ENCODE data around the gene FCHSD2.

FCHSD2 gene

DNA sequence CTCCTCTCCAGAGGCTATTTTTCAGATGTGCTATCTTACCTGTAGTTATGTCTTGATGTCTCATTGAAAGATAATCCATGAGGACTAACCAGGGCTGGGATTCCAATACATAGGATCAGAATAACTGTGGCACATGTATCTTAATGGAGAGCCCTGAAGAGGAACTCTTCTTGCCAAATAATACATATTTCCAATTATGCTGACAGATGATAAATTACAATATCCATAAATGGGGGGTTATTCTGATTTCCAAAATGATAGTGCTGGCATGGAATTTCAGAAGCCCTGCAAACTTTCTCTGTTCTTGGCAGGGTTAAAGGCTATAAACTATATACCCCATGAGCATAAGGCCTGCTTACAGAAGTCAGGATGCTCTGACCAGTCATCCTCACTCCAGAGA is 173.7 kb downstream of the FCHSD2 start:
- no peak for DNase-seq

DNA sequence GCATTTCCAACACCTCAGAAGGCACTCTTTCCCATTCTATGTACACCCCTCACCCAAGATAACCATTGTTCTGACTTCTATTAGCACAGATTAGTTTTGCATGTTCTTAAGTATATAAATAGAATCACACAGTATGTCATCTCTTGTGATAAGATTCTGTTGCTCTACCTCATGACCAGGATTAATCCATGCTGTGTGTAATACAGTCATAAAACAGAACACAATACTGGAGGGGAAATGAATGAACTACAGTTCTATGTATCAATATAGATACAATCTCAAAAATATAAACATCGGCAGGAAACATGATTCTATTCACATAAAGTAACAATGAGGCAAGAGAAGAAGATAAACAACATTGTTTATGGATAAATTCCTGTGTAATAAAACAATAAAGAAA is 176.4 kb downstream of the FCHSD2 start:
- no peak for DNase-seq

DNA sequence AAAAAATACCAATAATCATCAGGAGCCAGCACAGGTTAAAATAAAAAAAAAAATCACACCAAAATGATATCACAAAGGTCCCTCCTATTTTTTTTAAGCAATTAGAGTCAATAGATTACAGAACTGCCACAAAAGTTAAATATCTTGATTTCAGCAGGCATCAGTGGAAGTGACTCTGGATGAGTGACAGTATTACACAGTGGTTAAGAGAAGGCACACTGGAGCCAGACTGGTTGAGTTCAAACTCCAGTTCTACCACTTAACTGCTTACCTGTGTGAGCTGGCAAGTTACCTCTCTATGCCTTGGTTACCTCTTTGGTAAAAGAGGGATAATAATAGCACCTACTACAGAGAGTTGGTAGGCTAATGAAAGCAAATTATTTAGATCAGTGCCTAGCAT is 179.4 kb downstream of the FCHSD2 start:
- DNase-seq: no peak

DNA sequence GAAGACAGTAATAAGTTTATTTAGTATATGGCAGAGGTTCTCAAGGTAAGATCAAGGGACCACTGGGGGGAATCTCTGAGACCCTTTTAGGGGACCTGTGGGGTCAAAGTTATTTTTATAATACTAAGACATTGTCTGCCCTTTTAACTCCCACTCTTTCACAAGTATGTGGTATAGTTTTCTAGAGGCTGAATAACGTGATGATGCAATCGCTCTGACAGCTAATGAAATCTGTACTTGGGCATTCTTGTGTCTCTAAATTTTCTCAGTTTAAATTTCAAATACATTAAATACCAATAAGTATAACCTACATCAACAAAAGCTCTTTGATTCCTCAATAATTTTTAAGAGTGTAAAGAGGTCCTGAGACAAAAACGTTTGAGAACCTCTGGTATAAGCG is 180.0 kb downstream of the FCHSD2 start:
- peak in 3 of 4 experiments; percentile 22 to 73 (median 64) for DNase-seq

DNA sequence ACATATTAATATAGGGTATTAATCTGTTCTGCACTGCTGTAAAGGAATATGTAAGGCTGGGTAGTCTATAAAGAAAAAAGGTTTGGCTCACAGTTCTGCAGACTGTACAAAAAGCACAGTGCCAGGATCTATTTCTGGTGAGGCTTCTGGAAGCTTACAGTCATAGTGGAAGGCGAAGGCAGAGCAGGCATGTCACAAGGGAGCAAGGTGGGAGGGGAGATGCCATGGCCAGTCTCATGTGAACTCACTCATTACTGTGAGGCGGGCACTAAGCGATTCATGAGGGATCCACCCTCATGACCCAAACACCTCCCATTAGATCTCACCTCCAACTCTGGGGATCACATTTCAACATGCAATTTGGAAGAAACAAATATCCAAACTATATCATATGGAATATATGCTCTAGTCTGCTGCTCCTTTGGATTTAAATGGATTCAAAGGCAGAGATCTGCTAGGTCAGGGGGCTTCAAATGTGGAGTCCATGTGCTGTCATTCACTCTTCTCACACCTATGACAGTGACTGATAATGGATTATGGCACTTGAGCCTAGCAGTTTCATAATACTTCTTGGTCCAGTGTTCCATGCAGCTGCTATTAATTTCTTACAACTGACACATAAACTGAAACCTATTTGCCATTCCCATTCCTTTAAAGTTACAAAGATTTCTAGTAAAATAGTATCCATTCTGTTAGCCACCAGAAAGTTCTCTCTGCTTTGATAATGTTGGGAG is 182.0 kb downstream of the FCHSD2 start:
- DNase-seq: peak in 2 of 4 experiments; percentile 15 to 24

DNA sequence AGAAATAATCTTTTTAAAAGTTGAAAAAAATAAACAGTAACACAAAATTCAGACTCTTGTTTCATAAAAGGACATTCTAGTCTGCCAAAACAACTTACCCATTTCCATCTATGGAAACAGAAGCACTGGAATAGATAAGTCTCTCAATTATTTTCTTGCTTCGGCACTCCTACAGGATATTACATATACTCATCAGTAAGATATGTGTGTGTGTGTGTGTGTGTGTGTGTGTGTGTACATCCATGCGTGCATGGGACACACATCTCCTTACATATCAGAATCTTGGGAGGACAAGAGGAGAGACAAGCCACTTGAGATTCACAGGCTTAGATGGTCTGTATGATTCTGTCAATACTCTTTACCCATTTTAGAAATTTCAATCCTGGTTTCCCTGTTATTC is 183.3 kb downstream of the FCHSD2 start:
- DNase-seq: no peak

DNA sequence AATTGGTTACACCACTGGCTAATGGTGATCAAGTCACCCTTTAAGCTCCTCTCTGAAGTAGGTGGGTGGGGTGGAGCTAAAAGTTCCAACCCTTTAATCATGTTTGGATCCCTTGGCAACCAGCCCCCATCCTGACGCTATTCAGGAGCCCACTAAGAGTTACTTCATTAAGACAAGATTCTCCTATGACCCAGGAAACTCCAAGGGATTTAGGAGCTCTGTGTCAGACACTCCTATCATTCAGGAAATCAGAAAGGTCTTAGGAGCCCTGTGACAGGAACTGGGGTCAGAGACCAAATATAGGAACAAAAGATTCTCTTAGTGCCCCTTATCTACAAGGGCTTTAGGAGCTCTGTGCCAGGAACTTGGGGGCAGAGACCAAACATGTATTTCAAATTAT is 186.7 kb downstream of the FCHSD2 start:
- no peak for DNase-seq

DNA sequence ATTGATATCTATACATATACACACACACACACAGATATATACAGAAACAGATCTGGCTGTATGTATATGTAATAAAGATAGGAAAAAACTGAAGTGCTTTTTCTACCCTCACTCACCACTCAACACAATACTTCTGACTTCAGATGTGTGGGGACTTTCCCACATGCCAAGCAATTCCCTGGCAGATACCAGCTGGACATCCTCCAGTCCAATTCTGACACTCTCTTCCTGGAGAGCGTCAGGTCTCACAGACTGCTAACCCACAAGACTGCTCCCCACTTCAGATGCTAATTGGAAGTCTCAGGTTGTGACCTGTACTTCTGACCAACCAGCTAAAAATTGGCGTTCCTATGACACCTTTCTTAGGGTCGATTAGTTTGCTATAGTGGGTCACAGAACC is 187.3 kb downstream of the FCHSD2 start:
- no peak for DNase-seq

DNA sequence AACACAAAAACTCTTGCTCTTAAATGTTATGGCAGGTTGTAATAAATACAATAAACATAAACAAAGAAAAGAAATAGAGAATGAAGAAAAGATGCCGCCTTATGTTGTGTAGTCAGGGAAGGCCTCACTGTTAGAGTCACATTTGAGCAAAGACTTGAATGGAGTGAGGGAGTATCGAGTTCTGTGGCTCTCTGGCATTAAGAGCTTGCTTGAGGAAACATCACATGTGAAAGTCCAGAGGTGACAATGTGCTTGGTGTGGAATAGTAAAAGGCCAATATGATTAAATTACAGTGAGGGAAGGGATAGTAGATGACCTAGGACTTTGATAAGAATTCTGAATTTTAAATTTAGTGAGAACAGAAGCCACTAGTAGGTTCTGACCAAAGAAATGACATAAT is 188.5 kb downstream of the FCHSD2 start:
- no peak for DNase-seq

DNA sequence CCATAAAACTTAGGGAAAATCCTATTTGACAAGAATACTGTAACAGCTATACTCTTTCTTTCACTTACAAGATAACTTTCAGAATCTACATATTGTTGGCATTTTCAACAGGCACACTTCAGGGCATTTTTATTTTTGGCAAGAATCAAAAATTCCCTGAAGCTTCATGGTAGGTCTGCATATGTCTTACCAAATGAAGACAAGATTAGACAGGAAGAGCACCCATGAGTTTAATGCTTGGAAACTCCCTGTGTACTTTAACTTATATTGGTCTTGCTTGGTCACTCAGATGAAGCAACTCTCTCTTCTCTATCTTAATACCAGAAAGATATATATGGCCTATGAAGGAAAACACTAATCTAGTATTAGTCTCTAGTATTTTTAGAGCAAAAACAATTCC is 190.2 kb downstream of the FCHSD2 start:
- peak in 2 of 4 experiments; percentile 44 to 54 for DNase-seq

DNA sequence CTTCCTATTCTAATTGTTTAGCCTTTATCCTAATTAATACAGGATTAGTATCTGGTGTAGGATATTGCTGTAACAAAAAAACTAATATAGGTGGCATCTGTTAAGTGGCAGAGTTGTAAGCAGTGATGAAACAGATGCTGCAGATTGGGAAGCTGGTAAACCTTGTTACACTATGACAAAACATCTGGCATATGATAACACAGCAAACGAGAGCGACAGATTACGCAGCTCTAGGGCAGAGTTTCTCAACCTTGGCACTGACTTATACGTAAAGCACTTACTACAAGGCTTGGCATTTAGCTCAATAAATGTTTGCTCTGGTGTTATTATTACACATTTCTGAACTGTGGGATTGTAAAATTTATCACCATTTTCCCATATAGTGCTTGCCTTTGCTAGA is 190.9 kb downstream of the FCHSD2 start:
- DNase-seq: peak; percentile 61 to 83 (median 68)

DNA sequence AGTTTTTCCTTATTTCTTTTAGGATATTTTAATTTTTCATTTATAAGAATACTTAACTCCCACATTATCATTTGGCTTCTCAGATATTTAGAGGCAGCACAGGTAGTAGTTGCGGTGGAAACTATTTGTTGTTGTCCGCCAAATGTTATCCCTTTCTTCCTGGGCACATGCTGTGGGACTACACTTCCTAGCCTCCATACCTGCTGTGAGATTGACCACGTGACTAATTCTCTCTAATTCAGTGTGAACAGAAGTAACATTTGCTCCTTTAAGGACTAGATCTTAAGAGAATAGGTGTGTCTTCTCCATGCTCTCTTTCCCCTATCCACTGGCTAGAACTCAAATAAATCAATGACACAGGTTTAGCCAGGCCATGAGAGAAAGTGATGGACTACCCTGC is 191.4 kb downstream of the FCHSD2 start:
- DNase-seq: no peak

DNA sequence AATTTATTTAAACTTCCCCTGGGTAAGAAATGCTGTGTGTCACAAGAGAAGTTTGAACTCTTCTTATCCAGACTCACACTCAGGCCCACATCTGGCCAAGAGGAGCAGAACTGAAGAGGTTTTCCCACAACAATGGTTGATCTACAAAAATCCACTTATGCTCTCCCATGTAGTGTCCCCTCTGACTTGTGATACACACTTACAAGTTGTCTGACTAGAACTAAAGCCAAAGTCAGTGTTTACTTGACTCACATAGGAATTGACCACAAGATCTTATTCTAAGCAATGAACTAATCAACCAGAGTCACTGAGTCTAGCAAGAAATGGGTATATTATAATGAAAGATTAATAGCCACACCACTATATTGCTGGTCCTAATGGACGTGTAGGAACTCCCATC is 194.9 kb downstream of the FCHSD2 start:
- DNase-seq: no peak

DNA sequence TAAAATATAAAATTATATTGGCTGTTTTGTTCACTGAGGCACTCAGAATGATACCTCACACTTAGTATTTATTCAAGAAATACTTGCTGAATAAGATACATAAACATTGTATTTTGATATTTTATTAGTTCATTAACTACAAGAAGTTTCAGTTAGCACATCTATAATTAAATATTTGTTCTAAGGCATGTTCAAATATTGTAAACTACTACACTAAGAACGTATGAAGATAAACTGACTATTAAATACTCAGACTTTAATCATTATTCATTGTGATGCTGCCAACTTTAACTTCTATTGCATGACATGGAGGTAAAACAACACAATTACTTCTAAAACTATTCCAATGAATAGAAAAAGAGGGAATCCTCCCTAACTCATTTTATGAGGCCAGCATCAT is 198.5 kb downstream of the FCHSD2 start:
- no peak for DNase-seq

DNA sequence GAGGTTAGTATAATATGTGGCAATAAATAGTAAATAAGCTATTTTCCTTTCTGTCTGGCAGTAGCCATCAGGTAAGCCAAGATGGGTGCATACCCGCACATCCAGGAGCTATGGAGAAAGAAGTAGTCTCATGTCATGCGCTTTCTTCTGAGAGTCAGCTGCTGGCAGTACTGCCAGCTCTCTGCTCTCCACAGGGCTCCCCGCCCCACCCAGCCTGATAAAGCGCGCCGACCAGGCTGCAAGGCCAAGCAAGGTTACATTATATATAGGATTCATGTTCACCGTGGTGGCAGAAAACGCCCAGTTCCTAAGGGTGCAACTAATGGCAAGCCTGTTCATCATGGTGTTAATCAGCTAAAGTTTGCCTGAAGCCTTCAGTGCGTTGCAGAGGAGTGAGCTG is 201.7 kb downstream of the FCHSD2 start:
- no peak for DNase-seq

DNA sequence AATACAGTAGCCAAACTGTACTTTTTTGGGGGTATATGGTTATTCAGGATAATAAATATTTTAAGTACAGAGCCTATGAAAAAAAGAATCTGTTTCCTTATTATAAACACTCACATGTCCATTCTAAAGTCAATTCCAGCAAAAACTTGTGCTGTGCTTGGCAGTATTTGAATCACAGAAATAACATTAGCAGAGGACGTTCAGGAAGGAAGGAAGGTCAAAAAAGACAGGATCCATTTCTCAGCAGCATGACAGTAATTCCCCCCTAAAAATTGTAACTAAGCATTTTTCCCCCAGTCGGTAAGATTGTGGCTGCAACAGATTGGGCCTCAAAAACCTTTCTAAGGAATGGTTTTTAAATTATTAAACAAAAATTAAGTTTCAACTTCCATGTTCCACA is 203.1 kb downstream of the FCHSD2 start:
- no peak for DNase-seq

DNA sequence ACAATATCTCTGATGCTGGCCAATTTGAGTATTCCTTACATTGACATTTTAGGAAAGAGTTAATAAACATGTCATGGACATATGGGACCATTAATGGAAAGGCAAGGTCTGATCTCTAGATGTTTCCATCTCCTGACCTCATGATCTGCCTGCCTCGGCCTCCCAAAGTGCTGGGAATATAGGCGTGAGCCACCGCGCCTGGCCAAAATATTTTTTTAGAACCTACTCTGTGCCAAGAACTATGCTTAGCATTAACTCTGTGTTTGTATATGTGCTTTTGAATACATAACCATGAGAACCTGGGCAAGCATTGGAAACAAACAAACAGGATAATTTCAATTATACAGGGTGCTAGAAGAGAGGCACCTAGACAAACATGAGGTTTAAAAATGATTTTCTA is 204.7 kb downstream of the FCHSD2 start:
- no peak for DNase-seq

DNA sequence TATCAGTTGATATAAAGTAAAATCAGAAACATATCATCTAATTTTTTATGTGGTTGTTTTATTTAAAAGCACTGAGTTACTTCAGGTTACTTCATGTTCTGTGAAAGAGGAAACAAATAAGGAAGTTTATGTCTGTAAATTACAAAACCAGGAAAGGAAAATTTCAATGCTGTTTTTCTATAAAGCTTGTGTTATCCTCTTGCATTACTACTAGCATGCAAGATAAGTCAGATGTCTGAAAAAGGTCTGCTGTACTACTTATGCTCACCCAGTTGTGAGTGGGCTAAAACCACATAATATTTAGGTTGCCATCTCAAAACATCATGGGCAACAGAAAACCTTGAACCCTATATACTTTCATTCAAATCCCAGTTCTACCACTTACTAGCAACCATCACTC is 206.4 kb downstream of the FCHSD2 start:
- DNase-seq: peak; percentile 16 to 81 (median 56)

DNA sequence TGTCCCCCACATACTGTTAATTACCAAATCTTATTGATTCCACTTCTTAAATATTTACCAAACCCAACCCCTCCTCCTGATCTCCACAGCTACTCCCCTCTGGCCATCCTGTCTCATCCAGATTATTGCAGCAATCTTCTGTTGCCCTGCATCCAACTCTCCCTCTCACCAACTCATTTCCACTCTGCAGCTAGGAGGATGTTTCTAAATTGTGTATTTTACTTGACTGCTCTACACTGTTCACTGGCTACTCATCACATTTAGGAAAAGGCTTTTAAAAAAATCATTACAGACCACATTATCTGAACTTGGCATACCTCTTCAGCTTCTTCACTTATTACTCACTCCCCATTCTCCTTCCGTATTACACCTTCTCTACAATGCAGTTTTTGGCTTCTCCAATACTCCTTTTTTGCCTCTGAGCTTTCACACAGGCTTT is 210.0 kb downstream of the FCHSD2 start:
- DNase-seq: no peak

DNA sequence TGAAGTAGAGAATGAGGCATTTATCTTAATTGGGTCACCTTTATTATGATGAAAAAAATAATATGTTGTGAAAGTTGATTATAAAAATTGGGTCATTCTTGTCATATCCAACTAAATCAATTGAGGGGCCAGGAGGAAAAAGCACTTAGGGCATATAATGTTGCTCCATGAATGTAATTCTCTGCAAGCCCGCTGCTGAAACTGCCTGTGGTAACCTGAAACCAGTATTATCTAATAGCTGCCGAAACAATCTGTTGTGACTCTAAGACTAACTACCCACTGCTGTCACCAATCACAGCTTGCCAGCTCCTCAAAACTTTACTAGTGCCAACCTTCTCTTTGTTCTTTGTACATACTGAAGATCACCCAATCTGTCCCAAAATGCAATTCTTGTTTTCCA is 212.1 kb downstream of the FCHSD2 start:
- no peak for DNase-seq

DNA sequence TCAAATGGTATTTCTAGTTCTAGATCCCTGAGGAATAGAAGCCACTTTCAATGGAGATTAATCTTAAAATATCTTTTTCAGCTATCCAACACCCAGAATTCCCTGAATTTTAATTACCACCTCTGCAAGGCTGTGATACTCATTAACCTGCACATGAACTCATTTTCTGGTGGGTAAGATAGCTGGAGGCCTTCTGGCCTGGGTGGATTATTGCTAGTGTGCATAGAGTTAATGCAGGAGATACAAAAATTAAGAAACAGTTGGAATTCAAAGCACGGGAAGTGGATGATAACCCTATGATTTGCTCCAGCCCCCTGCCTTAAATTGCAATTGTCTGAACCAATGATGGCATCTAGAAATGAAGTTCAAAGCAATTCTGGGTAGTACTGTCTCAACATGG is 212.9 kb downstream of the FCHSD2 start:
- DNase-seq: no peak

DNA sequence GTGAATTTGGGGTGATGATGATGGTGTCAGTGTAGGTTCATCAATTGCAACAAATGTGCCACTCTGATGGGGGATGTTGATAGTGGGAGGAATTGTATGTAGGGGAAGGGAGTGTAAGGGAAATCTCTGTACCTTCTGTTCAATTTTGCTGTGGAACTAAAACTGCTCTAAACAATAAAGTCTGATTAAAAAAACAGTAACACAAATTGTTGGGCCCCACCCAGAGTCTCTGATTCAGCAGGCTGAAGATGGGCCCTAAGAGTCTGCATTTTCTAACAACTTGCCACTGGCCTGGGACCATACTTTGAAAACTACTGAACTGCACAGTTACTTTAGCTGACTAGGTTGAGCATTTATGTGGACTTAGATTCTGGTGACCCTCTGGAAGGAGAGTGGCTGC is 214.7 kb downstream of the FCHSD2 start:
- DNase-seq: no peak

DNA sequence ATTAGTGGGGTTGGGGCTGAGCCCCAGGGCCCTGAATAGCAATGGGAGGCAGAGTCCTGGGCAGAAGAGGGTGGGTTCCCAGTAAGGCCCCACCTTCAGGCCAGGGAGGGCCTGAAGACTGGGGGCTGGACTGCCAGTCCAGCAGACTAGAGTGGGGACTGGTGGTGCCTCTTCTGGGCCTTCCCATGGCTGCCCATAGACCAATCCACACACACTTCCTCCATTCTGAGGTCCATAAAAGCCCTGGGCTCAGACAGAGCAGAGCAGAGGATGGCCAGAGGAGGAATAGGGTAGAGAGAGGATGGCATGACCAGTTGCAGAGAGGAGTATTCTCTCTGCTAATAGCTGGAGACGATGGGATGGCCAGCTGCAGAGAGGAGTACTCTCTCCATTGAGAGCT is 216.0 kb downstream of the FCHSD2 start:
- no peak for DNase-seq

DNA sequence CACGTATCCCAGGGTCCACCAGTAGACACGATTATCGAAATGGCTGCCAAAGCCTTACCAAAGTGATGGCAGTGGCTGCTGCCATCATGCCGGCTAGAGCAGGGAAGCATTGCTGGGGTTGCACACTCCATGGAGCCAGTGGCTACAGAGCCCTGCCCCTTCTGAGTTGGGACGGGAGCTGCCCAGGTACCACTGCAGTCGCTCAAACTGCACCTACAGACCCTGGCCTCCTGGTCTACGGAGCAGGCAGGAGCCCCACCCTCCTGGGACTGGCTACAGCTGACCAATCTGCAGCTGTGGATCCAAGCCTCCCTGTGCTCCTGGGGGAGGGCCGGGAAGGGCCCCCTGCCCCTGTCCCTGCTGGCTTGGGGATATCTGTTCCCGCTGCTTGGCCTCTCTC is 216.5 kb downstream of the FCHSD2 start:
- no peak for DNase-seq

DNA sequence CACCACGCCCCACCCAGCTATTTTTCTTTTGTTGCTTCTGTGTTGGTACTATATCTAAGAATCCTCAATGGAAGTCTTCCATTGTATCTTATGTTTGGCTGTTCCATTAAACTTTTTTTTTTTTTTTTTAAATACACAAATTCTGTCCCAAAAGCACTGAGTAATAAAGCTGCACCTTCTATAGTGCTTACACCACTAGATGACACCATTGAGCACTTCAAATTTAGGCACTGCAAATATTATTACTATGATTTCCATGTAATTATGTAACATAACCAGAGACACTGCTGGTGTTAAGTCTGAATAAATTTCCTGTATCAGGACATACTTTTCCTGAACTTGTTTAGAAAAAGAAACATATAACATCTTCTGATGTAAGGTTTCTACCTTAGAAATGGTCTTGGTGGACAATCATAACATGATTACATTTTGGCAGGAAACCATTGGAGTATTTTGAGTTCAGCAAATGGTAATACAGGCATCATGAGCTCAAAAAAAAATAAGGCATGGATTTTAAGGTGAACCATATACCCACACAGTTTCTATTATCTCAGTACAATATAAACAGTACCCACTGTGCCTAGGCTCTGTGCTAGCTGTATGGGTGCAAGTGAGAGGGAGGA is 217.4 kb downstream of the FCHSD2 start:
- DNase-seq: peak; percentile 12 to 74 (median 44)

All from suppressor macrophage (primary cell).